Osteocyte (in vitro differentiated cells): ENCODE data around the gene RD3L. TPM values are rescaled to one million over a fixed set of nuclear protein-coding genes. Genes with fewer than 3 reads are reported as not detected.

Experiments used
- total RNA-seq: library from RNA; stranded (reverse); gene quantifications from 2 replicates; pipeline ENCODE4 v1.2.1, GENCODE V29; 2021

Gene RD3L
- total RNA-seq, 1 donor from 2014 or later: not detected

Other genes with a start within 250 kb of the RD3L start
- 7.5 and 7.9 TPM in 2 replicates for gene XRCC3, start 227.1 kb downstream of the RD3L start, total RNA-seq
- gene ZFYVE21, start 226.7 kb downstream of the RD3L start, total RNA-seq: 48.9 and 52.9 TPM in 2 replicates
- 7.9 and 9.0 TPM in 2 replicates for gene PPP1R13B, start 95.0 kb downstream of the RD3L start, total RNA-seq
- gene TDRD9, start 14.1 kb downstream of the RD3L start, total RNA-seq: not detected in 2 replicates
- not detected in 2 replicates for gene ASPG, start 143.2 kb upstream of the RD3L start, total RNA-seq
- 4.5 and 4.6 TPM in 2 replicates for gene KIF26A, start 196.1 kb upstream of the RD3L start, total RNA-seq